B cell (primary cell): ENCODE results near the gene TBC1D20. TPM values are rescaled to one million over a fixed set of nuclear protein-coding genes. Genes with fewer than 3 reads are reported as not detected.

Experiments used
- ATAC-seq: fragments of 200-7000 bp; cut with Tn5 transposase; one replicate; pipeline ENCODE4 v1.10.0; 2021; ENCODE audit warnings: low read depth, mild to moderate bottlenecking, moderate number of reproducible peaks, moderate library complexity
- CTCF ChIA-PET: fragments of 350-600 bp; sonication (Branson Sonifier 250); formaldehyde crosslinking; loops from one replicate; lab custom pipeline; 2021; ENCODE audit warnings: antibody characterized with exemption, inconsistent platforms; lab: Charles Lee
- POLR2A ChIA-PET: fragments of 350-600 bp; sonication (Branson Sonifier 250); formaldehyde crosslinking; loops from one replicate; lab custom pipeline; 2021; ENCODE audit warnings: antibody characterized with exemption; lab: Charles Lee
- DNase-seq: peaks from one replicate; pipeline ENCODE4 v3.0.0; 2013
- H2AFZ ChIP-seq: 2 replicates; pipeline ENCODE4 v1.6.1; 2012; ENCODE audit warnings: mild to moderate bottlenecking, low read depth, low read length; ENCODE audit not compliant: insufficient read depth, poor library complexity, severe bottlenecking
- H3K27ac ChIP-seq, 2 donors: 1 replicate in 1 of 2; 2 replicates in 1 of 2; pipeline ENCODE4 v1.5.1; 2012 to 2013; ENCODE audit warnings: low read length in 2 of 2, mild to moderate bottlenecking in 2 of 2, moderate library complexity in 1 of 2
- H3K27me3 ChIP-seq, 4 experiments: fragments of 200-600 bp in 1 of 4; sonication (generic) in 1 of 4; replicated peaks in 1 of 4; 1 replicate in 2 of 4; 2 replicates in 2 of 4; pipeline versions ENCODE4 v1.6.1 to v1.7.0; 2013 to 2016; ENCODE audit warnings: low read length in 3 of 4, mild to moderate bottlenecking in 2 of 4, mixed read lengths in 1 of 4, moderate library complexity in 1 of 4; ENCODE audit not compliant: insufficient read depth in 4 of 4, control insufficient read depth in 3 of 4; ENCODE audit errors: control extremely low read depth in 1 of 4
- H3K36me3 ChIP-seq, 2 experiments: replicated peaks in 1 of 2; 1 replicate in 1 of 2; 2 replicates in 1 of 2; pipeline versions ENCODE4 v1.6.1 to v1.7.1; 2013; ENCODE audit warnings: low read length in 1 of 2; ENCODE audit not compliant: insufficient read depth in 2 of 2, control insufficient read depth in 1 of 2; ENCODE audit errors: control extremely low read depth in 1 of 2, extremely low read depth in 1 of 2
- H3K4me1 ChIP-seq, 2 donors: fragments of 200-600 bp in 1 of 2; sonication (generic) in 1 of 2; 1 replicate in 1 of 2; 2 replicates in 1 of 2; pipeline versions ENCODE4 v1.5.1 to v1.6.1; 2013 to 2017; ENCODE audit warnings: low read length in 2 of 2; ENCODE audit not compliant: control insufficient read depth in 2 of 2, insufficient read depth in 2 of 2
- H3K4me2 ChIP-seq: replicated peaks from 2 replicates; pipeline ENCODE3; 2012; ENCODE audit warnings: mild to moderate bottlenecking, low read depth, low read length; ENCODE audit not compliant: poor library complexity, severe bottlenecking
- H3K4me3 ChIP-seq, 5 experiments: fragments of 200-600 bp in 1 of 5; sonication (generic) in 1 of 5; 1 replicate in 3 of 5; 2 replicates in 2 of 5; pipeline versions ENCODE4 v1.5.1 to v1.7.0; 2011 to 2016; ENCODE audit warnings: low read length in 4 of 5, mild to moderate bottlenecking in 4 of 5, low read depth in 2 of 5, control low read depth in 1 of 5, moderate library complexity in 1 of 5; ENCODE audit not compliant: insufficient read depth in 1 of 5; ENCODE audit errors: control extremely low read depth in 1 of 5, extremely low read depth in 1 of 5
- H3K79me2 ChIP-seq: fragments of 200-600 bp; sonication (generic); one replicate; pipeline ENCODE4 v1.6.0; 2016; ENCODE audit warnings: low read length; ENCODE audit not compliant: control insufficient read depth, insufficient read depth
- H3K9ac ChIP-seq: fragments of 200-600 bp; sonication (generic); 2 replicates; pipeline ENCODE4 v1.6.1; 2017; ENCODE audit warnings: mild to moderate bottlenecking, low read length, moderate library complexity
- H3K9me3 ChIP-seq, 3 donors: one replicate each; pipeline versions ENCODE4 v1.6.1 to v1.7.1; 2013; ENCODE audit warnings: low read length in 2 of 3; ENCODE audit not compliant: control insufficient read depth in 2 of 3, insufficient read depth in 1 of 3; ENCODE audit errors: control extremely low read depth in 1 of 3
- H4K20me1 ChIP-seq: 2 replicates; pipeline ENCODE4 v1.6.0; 2012; ENCODE audit warnings: mild to moderate bottlenecking, low read length; ENCODE audit not compliant: insufficient read depth, control insufficient read depth, poor library complexity, severe bottlenecking
- H3K27ac Mint-ChIP-seq: one replicate; pipeline ENCODE4 v1.8.0; 2021; ENCODE audit warnings: mixed read lengths
- H3K27me3 Mint-ChIP-seq: one replicate; pipeline ENCODE4 v1.8.0; 2021; ENCODE audit warnings: mixed read lengths
- H3K4me1 Mint-ChIP-seq: one replicate; pipeline ENCODE4 v1.8.0; 2021; ENCODE audit warnings: mixed read lengths
- H3K4me3 Mint-ChIP-seq: one replicate; pipeline ENCODE4 v1.8.0; 2021; ENCODE audit warnings: mixed read lengths
- H3K9me3 Mint-ChIP-seq: one replicate; pipeline ENCODE4 v1.8.0; 2022; ENCODE audit warnings: mixed read lengths; ENCODE audit not compliant: insufficient read depth
- CTCF ChIP-seq: fragments of 200-600 bp; IDR thresholded peaks from one replicate; pipeline ENCODE4 v1.8.0; 2022; ENCODE audit warnings: antibody characterized with exemption, mild to moderate bottlenecking
- EZH2 ChIP-seq: IDR thresholded peaks from 2 replicates; pipeline ENCODE4 v1.6.1; 2012; ENCODE audit warnings: borderline replicate concordance, low read depth, mild to moderate bottlenecking, moderate library complexity, low read length; ENCODE audit not compliant: insufficient read depth, poor library complexity, severe bottlenecking
- WGBS: methylation state at CpG from one replicate; pipeline ENCODE4 v1.1.5; 2013; ENCODE audit warnings: missing lambda C conversion rate; ENCODE audit not compliant: insufficient coverage; 5-methylcytosine and 5-hydroxymethylcytosine counted together
- intact Hi-C: fragments of 100-400 bp; cut with micrococcal nuclease; formaldehyde crosslinking; loops from one replicate; pipeline ENCODE4 v1.10.0; 2022
- polyA plus RNA-seq: library from polyadenylated mRNA; depleted of rRNA; stranded (reverse); fragments of >200 nt; gene quantifications from 2 replicates; pipeline ENCODE4 v1.2.3, GENCODE V29; 2012
- total RNA-seq, 2 donors: library from RNA; stranded (reverse); fragments of 120-200 nt in 1 of 2; gene quantifications; 1 replicate in 1 of 2; 2 replicates in 1 of 2; pipeline versions ENCODE4 v1.2.3 to v1.2.4, GENCODE V29; 2013 to 2022

The TBC1D20 gene
- total and polyA plus RNA-seq, 2 donors (not counting 1 experiment from before 2014, with no cell fraction given): 31.7 to 40.0 TPM

- DNase-seq (no peak), ATAC-seq (no peak)
- Mint-ChIP-seq H3K9me3 (no peaks in the 10 kb centered on the region), H3K4me1 (peaks cover 28% of the 10 kb centered on the region), H3K27ac (no peak overlapping the region), H3K27me3 (no peaks in the 10 kb centered on the region), H3K4me3 (no peak overlapping the region)
- WGBS: 100% methylated on average over 4 of the region's 7 CpGs
- H3K79me2 ChIP-seq: peaks cover 56% of the 10 kb centered on the region
- H3K9me3 ChIP-seq: peaks cover 0 to 3% (median 0%) of the 10 kb centered on the region in 3 donors
- peaks cover 17 to 53% of the 10 kb centered on the region in 2 experiments for H3K36me3 ChIP-seq
- H3K4me3 ChIP-seq: no peak overlapping the region
- TF ChIP-seq CTCF: no peak
- TF ChIP-seq EZH2: no peak
- no peak overlapping the region for H3K9ac ChIP-seq
- peaks cover 13 to 15% of the 10 kb centered on the region in 2 donors for H3K4me1 ChIP-seq
- H3K4me2 ChIP-seq: no peak overlapping the region
- H3K27me3 ChIP-seq: no peaks in the 10 kb centered on the region
- ChIA-PET POLR2A (no interaction called here), CTCF (no interaction called here)
- H4K20me1 ChIP-seq: peaks cover 60% of the 10 kb centered on the region
- intact Hi-C loops: no loop called here
- H2AFZ ChIP-seq: no peak overlapping the region
- no peak overlapping the region for H3K27ac ChIP-seq
Observed at GRCh38 chr20:507006-507758, 44.8 kb upstream of the TBC1D20 start.

GRCh38 chr20:504632-505075 lies 42.3 kb upstream of the TBC1D20 start:
- Histone ChIP-seq H3K36me3 (peaks cover 23 to 66% of the 10 kb centered on the region in 2 experiments), H3K9ac (no peak overlapping the region), H4K20me1 (peaks cover 37% of the 10 kb centered on the region), H3K4me1 (peaks cover 3 to 5% of the 10 kb centered on the region in 2 donors), H3K9me3 (peaks cover 0 to 3% (median 0%) of the 10 kb centered on the region in 3 donors), H3K79me2 (peaks cover 32% of the 10 kb centered on the region), H3K4me3 (no peak overlapping the region), H3K27me3 (no peaks in the 10 kb centered on the region), H3K4me2 (no peak overlapping the region), H3K27ac (no peak overlapping the region), H2AFZ (no peak overlapping the region)
- ChIA-PET POLR2A (no interaction called here), CTCF (no interaction called here)
- TF ChIP-seq EZH2 (no peak), CTCF (no peak)
- no peak overlapping the region for H3K4me3 Mint-ChIP-seq
- DNase-seq (no peak), ATAC-seq (no peak)
- intact Hi-C loops: no loop called here
- no peaks in the 10 kb centered on the region for H3K9me3 Mint-ChIP-seq
- H3K27ac Mint-ChIP-seq: no peak overlapping the region
- peaks cover 5% of the 10 kb centered on the region for H3K4me1 Mint-ChIP-seq
- no peaks in the 10 kb centered on the region for H3K27me3 Mint-ChIP-seq
- WGBS: no CpG with 5 or more reads among the region's 3 CpGs
